NCI-H187 treated with DMSO at 0.1 percent for 48 hours (cell line): Measurements from ENCODE around the gene ITPK1.
A peak's percentile ranks its signal among the peaks of the same experiment; 100 is the strongest.

ENCODE experiments used
- DNase-seq: peaks from one replicate; lab custom pipeline; 2025; lab: John Stamatoyannopoulos, UW

The ITPK1 gene

DNA sequence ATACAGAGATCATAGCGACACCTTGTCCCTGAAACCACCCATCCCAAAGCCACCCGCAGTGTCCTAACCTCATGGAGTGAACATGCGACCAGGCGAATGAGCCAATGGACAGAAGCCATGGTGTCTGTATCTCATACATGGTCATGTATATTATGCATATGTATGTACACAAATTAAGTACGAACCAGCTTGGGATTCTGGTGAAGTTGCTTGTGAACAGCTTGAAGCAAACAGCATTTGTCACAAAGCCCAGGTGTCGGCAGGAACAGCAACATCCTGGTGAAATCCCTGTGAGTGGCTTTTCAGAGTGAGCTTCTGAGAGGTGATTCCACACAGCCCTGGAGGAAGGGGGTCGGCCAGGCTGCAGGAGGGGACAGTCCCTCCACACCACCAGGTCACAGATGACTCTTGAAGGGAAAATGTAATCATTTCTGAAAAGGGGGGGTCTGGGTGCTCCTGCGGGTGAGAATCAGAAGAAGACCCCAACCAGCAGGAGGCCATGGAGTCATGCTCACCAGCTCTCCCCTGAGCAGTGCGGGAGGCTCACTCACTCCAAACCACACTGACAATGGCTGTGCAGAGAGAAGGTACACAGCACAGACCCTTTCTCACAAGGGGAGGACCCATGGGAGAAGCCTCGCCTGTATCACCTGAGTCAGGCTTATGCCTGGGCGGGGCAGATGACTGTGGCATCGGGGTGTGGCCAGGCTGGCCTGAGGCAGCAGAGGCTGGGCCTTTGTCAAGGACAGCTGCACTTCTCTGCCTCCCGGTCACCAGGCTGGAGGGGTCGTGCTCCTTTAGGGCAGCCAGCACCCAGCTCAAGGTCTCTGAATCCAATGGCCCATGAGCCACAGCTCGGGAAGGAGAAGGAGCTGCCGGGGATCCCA, 178.4 kb downstream of the ITPK1 start:
- peak; percentile 75 for DNase-seq

DNA sequence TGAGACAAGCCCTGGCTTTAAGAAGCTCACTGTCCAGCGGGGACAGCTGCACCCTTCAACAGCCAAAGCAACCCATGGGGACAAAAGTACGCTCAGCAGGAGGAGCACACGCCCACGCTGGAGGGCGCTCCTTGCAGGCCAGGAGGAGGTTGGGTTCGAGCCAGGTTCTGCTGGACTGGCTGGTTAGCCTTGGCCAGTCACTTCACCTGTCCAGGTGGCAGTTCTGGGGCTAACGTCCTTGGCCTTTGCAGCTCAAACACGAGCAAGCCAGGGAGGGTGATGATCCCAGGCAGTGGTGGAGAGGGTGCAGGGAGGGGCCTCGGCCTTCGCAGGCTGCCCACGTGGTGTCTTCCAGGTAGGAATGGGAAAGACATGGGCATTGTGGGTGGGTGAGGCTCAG, 179.6 kb downstream of the ITPK1 start:
- no peak for DNase-seq

- no peak for DNase-seq
These were observed 180.3 kb downstream of the ITPK1 start for GRCh38 chr14:92935446-92935845.

GRCh38 chr14:92934196-92935085, 181.3 kb downstream of the ITPK1 start:
- no peak for DNase-seq

DNA sequence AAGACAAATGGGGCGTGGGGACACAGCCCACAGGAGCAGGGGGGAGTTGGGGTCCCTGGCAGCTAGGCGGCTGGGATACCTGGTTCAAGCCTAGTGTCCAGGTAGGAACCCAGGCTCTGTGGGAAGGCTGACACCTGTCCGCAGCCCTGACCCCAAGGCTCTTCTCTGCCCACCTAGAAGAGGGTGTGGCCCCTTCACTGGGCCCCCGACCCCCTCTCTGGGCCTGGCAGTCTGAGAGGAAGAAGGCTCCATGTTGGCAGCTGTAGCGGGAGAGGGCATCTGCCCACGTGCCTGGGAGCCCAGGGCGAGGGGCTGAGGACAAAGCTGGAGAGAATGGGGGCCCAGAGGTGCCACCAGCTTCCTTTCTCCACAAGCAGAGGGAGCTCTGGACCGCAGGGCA, 182.2 kb downstream of the ITPK1 start:
- DNase-seq: no peak

- no peak for DNase-seq
These were observed 183.0 kb downstream of the ITPK1 start for GRCh38 chr14:92932448-92933395.

- no peak for DNase-seq
These were observed 183.9 kb downstream of the ITPK1 start for GRCh38 chr14:92931681-92932447.

- no peak for DNase-seq
These were observed 184.8 kb downstream of the ITPK1 start for GRCh38 chr14:92930737-92931602.

DNA sequence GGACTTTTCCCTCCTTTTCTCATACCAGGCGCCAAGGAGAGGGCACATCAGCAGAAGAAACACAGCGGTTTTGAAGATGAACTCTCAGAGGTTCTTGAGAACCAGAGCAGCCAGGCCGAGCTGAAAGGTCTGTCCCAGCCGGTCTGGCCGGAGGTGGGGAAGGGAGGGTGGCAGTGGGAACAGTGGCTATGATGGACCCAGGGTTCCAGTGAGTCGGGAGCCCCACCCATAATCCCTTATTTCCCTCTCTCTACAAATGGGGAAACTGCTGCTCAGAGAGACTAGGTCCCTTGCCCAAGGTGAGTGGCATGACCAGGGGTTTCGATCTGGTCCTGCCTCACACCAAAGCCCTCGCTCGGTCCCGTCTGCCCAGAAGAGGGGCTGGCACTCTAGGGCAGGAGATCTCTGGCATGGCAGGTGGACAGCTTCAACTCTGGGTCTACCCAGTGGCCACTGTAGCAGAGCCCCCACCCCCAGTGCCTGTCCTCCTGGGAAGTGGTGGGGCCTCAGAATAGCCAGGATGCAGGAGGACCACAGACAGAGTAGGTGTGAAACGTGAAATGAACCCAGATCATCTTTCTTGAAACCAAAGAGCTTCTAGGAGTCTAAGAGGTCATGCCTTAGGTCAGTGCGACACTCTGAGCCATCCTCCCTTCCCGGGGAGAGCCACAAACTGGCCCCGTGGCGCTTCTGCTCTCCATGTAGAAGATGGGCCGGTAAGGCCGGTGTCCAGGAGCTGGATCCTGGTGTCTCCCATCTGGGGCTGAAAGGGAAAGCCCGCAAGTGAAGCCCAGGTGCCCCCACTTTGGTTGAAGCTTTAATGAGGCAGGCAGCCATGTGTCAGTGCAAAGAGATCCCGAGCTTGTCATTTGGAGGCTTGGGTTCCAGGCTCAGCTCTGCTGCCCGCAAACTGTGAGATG, 185.8 kb downstream of the ITPK1 start:
- DNase-seq: no peak

DNA sequence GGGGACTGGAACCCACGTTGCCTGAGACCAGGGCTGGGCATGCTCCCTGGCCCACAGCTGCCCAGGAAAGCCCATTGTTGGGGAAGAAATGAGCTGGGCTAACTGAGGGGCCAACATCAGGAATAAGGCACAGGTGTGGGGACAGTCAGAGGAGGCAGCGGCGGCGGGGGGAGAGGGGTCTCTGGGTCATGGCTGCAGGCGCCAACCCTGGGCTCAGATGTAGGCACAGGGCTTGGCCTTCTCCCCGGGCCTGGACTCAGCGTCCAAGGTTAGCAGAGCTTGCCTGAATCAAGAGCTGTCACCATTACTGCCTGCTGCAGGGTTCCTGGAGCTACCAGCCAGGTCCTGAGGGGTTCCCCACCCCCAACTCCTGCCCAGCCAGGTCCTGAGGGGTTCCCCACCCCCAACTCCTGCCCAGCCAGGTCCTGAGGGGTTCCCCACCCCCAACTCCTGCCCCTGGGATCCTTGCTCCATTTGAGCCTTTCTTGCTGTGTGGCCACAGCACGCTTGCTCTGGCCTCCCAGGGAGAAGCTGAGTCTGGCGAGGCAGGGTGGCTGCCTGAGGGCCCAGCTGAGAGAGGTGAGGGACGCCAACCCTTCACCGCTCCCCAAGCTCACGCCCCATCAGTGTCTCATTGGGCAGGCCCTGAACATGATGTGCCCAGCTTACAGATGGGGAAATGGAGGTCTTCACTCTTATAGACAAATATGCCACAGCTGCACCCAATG, 186.6 kb downstream of the ITPK1 start:
- no peak for DNase-seq

- no peak for DNase-seq
These were observed 187.5 kb downstream of the ITPK1 start for GRCh38 chr14:92928258-92928629.

DNA sequence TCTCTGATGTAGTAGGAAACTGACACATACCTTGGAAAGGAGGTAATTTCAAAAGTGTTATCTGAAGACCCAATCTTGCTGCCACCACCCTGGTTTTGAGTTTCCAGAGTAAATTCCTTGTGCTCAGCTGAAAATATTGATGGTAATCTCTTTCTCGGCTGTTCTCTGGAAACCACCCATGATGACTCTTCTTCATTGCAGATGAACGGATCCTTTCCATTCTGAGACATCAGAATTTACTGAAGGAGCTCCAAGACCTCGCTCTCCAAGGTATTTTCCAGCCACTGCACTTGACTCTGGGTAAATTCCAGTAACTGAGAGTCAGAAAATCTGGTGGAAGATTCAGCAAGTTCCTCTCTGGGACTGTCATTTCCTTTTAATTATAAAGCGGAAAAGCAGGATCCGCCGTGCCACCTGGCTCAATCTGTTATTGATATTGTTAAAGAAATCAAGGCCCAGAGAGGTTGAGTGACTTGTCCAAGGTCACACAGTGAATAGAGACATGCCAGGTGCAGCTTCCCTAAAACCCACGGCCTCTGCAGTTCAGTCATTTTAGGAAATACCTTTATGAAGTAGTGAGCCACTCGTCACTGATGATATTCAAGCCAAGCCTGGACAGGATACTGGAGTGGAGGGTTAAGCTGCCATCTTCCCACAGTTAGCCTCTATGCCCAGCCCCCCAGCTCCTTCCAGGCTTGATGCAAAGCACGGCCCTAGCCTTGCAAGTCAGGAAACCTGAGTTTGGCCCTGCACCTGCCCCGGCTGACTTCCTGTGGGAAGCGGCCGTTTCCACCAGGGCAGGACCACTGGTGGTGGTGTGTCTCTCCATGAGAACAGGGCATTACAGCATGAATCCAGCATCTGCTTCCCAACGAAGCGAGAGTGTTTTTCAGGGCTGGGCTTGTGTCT, 188.1 kb downstream of the ITPK1 start:
- no peak for DNase-seq

DNA sequence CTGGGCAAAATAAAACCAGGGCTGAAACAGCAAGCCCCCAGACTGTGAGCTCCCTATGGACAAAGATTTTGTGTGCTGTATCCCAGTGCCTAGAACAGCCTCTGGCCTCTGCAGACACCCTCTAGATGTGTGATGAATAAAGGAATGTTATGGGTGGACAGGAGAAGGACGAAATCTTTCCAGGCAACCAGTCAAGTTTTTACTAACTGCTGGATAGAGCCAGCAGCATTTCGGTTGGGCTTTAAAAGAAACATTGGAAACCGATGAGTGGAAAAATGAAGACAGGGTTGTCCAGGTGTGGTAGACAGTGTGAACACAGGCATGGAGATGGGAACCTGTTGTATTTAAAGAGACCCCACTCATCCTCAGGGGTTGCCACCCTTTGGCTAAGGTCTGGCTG, 188.8 kb downstream of the ITPK1 start:
- DNase-seq: no peak

DNA sequence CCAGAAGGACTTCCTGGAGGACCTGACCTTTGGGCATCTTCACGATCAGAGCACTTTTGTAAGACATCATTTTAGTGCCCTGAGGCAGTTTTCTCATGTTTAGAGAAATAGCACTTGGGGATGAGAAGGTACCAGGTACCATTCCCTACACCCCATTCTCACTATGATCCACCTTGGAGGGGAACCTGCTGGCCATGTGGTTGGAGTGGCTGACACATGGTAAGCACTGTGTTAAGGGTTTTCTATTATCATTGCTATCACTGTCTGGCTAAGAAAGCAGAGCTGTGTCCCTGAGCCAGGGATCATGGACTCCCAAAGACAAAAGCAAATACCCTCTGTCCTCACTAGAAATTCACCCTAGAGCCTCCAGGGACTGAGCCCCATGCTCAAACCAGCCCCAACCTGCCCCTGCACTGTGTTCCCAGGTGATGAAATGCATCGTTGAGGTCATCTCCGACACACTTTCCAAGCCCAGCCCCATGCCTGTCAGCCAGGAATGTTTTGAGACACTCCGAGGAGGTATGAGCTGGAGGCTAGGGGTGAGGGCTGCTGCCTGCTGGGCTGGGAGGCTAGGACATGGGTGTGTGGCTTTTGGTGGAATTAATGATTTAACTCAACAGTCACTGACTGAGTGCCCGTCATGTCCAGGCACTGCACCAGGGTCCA, 189.4 kb downstream of the ITPK1 start:
- no peak for DNase-seq

- DNase-seq: no peak
These were observed 190.3 kb downstream of the ITPK1 start for GRCh38 chr14:92925446-92925845.

- no peak for DNase-seq
These were observed 191.5 kb downstream of the ITPK1 start for GRCh38 chr14:92924247-92924646.

GRCh38 chr14:92923744-92924103, 192.0 kb downstream of the ITPK1 start:
- DNase-seq: no peak
